GM18858 (cell line): ENCODE measurements around the gene WWP2.
"Not testable (repeated sequence)": the region's sequence is repeated elsewhere in the genome, so short reads cannot be mapped to it uniquely, and the experiment has no call there.

Source experiments
- ATAC-seq: cut with Tn5 transposase; IDR thresholded peaks from one replicate; pipeline ENCODE4 v1.9.1; 2021; ENCODE audit not compliant: unreplicated experiment

WWP2 gene

GRCh38 chr16:69939821-69940585 lies 177.9 kb downstream of the WWP2 start:
- no peak for ATAC-seq

GRCh38 chr16:69940676-69941075 lies 178.5 kb downstream of the WWP2 start:
- no peak for ATAC-seq

GRCh38 chr16:69941251-69942098 lies 179.3 kb downstream of the WWP2 start:
- no peak for ATAC-seq

GRCh38 chr16:69942099-69942491 lies 180.0 kb downstream of the WWP2 start:
- ATAC-seq: no peak

- no peak for ATAC-seq
Measured at GRCh38 chr16:69942627-69943170, 180.6 kb downstream of the WWP2 start.

- not testable (repeated sequence) for ATAC-seq
Measured at GRCh38 chr16:69943241-69944036, 181.3 kb downstream of the WWP2 start.

GRCh38 chr16:69950411-69950810 lies 188.3 kb downstream of the WWP2 start:
- not testable (repeated sequence) for ATAC-seq

GRCh38 chr16:69951017-69951671 lies 189.0 kb downstream of the WWP2 start, which contains the start of gene CLEC18A:
TSS of gene CLEC18A (plus strand) at chr16:69951334. CDS start at chr16:69951367, 33 bp downstream.
- not testable (repeated sequence) for ATAC-seq

GRCh38 chr16:69951672-69952031 lies 189.5 kb downstream of the WWP2 start:
- ATAC-seq: not testable (repeated sequence)

GRCh38 chr16:69952116-69952515 lies 190.0 kb downstream of the WWP2 start:
- not testable (repeated sequence) for ATAC-seq

GRCh38 chr16:69952572-69953355 lies 190.6 kb downstream of the WWP2 start:
- ATAC-seq: not testable (repeated sequence)

GRCh38 chr16:69954241-69954640 lies 192.1 kb downstream of the WWP2 start:
- not testable (repeated sequence) for ATAC-seq

- not testable (repeated sequence) for ATAC-seq
Measured at GRCh38 chr16:69963312-69963711, 201.2 kb downstream of the WWP2 start.

- not testable (repeated sequence) for ATAC-seq
Measured at GRCh38 chr16:69964960-69965660, 203.0 kb downstream of the WWP2 start.

- not testable (repeated sequence) for ATAC-seq
Measured at GRCh38 chr16:69965661-69966054, 203.5 kb downstream of the WWP2 start.

GRCh38 chr16:69967688-69968087 lies 205.6 kb downstream of the WWP2 start:
- ATAC-seq: not testable (repeated sequence)

GRCh38 chr16:69968125-69968524 lies 206.0 kb downstream of the WWP2 start:
- ATAC-seq: not testable (repeated sequence)

- not testable (repeated sequence) for ATAC-seq
Measured at GRCh38 chr16:69969657-69970056, 207.5 kb downstream of the WWP2 start.

- ATAC-seq: not testable (repeated sequence)
Measured at GRCh38 chr16:69972120-69972519, 210.0 kb downstream of the WWP2 start.
